Measurements from ENCODE around the gene CNTFR.
A peak's percentile ranks its signal among the peaks of the same experiment; 100 is the strongest.

CNTFR gene

GRCh38 chr9:34620061-34620994 lies 30.8 kb upstream of the CNTFR start, which contains the start of gene DCTN3:
TSS of gene DCTN3 (minus strand) at chr9:34620495. CDS start at chr9:34620464, 31 bp downstream.
- DNase-seq (ENCODE audit: low read depth in 2 of 2) = peak; percentile 78 to 82

GRCh38 chr9:34615132-34615531 lies 25.6 kb upstream of the CNTFR start:
- DNase-seq (ENCODE audit: low read depth in 2 of 2) = no peak

DNA sequence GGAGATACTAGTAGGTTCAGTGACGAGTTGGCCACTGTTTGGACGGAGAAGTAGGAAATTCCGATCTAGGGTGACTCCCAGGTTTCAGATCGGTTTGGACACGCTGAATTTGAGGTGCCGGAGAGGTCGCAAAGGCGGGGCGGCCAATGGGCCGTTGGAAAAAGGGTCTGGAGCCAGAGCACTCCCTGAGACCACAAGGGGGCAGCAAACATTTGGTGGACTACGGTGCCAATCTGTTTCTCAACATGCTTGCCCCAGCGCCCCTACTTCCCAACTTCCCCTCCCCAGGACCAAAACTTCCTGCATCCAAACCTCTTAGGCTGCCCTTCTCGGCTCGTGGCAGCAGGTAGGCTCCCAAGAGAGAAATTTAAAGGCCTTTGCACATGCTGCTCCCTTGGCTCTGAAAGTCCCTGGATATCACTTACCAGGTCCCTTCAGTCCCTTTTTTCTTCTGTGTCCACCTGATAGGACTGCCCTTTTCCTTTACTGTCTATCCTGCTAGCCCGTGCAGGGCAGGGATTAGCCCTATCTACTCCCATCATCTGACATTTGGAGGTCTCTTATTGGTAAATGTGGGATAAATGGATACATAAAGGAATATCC lies 23.4 kb upstream of the CNTFR start:
- peak; percentile 52 to 64 for DNase-seq (ENCODE audit: low read depth in 2 of 2)

- DNase-seq (ENCODE audit: low read depth in 2 of 2) = peak; percentile 77 to 78
Measured at GRCh38 chr9:34611811-34612787, 22.6 kb upstream of the CNTFR start, which contains the start of gene RPP25L. TSS of gene RPP25L (minus strand) at chr9:34612097. CDS start at chr9:34611296, 801 bp downstream.

DNA sequence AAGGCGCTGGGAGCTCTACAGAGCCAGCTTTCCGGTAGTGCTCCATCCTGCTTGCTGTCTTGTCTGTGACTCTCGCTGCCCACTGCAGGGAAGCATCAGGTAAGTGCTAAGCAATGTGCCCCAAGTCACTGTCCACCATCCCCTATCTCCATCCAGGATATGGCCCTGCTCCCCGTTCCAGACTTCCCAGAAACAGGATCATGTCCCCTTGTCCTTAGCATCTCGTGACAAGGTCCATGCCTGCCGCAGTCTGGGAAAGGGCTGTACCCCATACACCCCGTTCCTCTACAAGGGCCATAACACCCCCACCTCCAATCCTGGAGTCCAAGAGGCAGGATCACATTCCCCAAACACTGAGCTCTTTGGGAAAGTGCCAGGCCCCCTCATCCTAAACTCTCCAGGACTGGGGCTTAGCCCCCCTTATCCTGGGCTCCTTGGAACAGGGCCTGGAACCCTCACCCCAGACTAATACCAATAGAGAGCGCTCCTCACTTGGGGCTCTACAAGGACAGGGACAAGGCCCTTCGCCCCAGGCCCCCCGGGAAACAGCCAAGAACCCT lies 21.8 kb upstream of the CNTFR start:
- DNase-seq (ENCODE audit: low read depth in 2 of 2) = no peak

DNA sequence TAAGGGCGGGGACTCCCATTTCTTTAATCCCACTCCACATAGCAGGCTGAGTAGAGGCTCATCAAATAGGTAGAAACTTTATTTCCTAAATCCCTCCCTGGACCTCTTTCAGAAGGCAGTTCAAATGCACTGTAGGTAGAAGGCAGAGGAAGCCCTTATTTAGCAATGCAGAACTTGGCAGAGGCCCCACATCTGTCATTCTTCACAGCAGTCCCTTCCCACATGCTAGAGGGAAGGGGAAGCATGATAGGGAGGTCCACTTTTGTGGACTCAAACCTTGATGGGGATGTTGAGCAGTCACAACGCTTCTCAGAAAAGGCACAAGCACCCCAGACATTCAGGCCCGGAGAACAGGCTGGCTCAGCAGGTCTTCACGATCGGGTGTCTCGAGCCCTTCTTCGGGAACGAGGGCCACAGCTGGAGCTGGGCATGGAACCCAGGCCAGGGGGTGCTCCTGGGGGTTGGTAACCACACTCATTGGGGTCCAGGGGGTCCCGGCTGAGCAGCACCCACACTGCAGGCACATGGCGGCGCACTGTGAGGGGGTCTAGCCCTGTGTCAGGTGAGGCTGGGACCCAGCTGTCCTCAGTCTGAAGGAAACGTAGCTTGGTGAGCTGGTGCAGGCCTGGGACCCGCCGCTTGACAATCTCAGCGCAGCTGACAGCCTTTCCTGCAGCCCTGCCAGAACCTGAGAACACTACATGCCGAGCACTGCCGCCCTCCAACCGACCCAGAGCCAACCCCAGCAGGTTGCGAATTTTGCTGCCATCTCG lies 21.1 kb upstream of the CNTFR start:
- no peak for DNase-seq (ENCODE audit: low read depth in 2 of 2)

GRCh38 chr9:34607331-34607730 lies 17.8 kb upstream of the CNTFR start:
- no peak for DNase-seq (ENCODE audit: low read depth in 2 of 2)

- DNase-seq (ENCODE audit: low read depth in 2 of 2) = no peak
Measured at GRCh38 chr9:34606905-34607304, 17.4 kb upstream of the CNTFR start.

- DNase-seq (ENCODE audit: low read depth in 2 of 2) = no peak
Measured at GRCh38 chr9:34606190-34606589, 16.7 kb upstream of the CNTFR start.

GRCh38 chr9:34603610-34604231 lies 14.2 kb upstream of the CNTFR start:
- peak; percentile 62 to 66 for DNase-seq (ENCODE audit: low read depth in 2 of 2)

DNA sequence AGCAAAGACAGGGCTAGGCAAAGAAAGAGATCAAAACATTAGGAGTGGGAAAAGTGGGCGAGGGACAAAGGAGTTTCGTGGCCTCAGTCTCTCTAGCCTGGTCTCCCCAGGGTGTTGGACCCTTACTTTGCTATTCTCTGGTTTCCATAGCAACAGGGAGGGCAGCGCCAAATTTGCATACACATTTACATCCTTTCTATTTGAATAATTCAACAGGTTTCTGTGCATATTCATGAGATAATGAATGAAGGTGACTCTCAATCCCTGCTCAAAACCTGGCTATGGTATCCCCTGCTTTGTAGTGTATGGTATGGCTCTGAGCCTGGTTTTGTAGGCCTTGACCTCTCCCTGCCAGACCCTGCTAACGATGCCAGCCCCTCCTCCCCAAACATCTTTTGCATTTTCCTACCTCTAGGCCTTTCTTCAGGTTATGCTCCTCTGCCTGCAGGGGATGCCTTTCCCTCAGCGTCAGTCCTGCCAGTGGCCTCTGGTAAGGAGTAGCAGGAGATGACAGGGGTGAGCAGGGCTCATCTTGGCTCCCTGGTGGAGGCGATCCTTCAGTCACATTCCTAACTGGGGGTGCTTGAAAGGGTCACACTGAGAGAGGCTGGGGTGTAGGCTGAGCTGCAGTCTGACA lies 12.5 kb upstream of the CNTFR start:
- DNase-seq (ENCODE audit: low read depth in 2 of 2) = no peak

GRCh38 chr9:34600908-34601307 lies 11.4 kb upstream of the CNTFR start:
- DNase-seq (ENCODE audit: low read depth in 2 of 2) = no peak

DNA sequence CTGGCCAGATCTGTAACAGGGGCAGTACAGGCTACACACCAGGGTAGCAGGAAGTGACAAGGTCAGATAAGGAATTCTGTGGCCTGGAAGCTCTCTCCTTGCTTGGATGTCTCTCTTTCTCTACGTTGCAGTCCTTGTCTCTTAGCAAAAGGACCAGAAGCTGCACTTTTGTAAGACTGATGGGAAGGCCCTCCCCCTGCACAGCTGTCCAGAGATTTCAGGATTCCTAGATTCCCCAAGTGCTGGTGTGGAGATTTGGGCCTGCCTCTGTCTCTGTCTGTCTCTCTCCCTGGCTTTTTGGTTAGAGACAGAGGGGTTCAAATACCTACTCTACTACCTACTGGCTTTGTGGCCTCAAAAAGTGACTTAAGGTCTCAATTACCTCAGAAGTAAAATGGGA lies 10.0 kb upstream of the CNTFR start:
- DNase-seq (ENCODE audit: low read depth in 2 of 2) = no peak

GRCh38 chr9:34594177-34594576 lies 4.7 kb upstream of the CNTFR start:
- no peak for DNase-seq (ENCODE audit: low read depth in 2 of 2)

DNA sequence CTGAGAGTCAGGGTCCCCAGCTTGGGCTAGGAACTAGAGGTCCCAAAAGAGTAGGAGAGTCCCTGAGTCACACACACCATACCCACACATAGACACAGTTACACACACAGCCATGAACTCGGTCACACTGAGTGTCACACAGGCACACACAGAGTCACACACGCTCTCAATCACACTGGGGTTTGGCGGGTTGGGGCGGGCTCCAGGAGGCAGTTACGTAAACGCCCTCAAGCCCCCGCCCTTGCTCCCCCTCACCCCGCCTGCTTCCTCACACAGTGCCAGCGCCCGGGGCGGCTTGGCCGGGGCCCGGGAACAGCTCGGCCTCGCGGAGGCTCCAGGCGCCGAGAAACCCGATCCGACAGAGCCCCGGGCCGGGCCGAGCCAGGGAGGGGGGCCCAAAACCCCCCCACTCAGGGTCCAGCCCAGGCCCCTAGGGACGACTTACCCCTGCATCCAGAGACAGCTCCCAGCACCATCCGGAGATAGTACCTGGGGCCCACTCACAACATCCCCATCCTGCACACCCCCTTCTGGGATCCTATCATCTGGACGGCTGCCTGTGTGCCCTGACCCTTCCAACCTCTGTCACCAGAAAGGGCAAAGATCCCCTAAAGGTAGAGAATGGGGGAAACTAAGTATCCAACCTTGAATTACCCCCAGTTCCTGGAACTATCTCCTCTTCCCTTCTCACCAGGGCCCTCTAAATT lies 3.5 kb upstream of the CNTFR start:
- DNase-seq (ENCODE audit: low read depth in 2 of 2) = no peak

DNA sequence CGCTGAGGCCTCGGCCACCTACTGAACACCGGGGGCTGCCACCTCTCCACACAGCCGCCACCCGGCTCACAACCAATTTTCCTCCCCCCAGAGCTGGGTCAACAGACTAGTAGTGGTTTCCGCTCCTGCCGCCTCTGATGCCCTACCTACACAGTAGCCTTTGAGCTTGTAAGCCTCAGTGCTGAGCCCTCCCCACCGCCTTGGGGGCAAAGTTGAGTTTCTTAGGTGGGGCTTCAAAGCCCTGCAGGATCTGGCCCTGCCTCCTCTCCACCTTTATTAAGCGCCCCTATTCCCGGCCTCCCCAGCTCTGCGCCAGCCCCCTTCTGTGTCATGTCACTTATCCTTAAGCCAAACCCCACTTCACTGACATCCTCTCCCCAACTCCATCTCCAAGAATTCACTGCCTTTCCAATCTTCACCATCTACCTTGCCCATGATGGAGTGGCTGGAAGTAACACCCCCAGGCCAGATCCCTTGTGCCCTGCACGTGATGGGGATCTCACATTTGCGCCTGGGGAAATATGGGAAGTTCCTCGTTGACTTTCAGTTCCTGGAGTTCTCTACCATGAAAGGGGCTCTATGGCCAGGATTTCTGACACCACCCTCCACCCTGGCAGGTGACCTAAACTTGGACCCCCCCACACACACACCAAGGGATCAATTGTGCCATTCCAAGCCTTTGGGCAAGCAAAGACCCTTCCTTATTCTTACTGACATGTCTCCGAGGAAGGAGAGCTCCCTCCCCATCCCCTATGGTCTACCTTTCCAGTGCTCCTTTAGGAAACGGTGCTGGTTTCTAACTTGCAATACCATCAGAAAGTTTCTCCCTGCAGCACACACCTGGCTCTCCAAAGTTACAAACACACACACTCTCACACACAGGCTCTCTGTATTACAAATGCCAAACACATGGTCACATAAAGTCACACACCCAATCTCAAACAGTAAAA lies 2.7 kb upstream of the CNTFR start:
- no peak for DNase-seq (ENCODE audit: low read depth in 2 of 2)

DNA sequence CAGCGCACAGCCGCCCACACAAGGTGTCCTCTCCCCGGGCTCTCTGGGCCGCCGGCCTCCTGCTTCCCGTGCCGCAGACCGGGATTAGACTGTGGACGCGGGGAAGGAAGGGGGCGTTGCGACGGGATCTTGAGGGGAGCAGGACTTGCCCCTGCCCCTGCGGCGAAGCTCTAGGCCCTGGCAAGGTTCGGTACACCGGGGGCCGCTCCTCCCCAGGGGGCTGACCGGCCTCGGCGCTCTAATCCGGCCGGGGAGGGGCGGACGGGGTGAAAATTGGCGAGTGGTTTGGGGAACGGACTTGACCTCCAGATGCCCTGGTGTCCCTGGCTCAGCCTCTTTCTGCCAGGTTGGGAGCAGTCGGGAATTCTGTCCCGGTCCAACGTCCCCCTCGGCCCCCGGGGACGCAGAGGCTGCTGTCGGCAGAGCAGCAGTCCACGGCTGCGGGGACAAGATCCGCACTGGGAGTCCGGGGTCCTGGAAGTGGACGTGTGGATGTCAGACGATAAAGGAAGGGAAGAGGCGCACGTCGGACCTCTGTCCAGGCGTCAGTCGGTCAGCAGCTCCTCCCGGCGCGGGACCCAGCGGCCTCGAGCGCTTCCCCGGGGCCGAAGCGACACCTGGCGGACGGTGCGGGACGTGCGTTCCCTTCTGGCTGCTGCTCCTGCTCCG lies 1.9 kb upstream of the CNTFR start:
- DNase-seq (ENCODE audit: low read depth in 2 of 2) = peak; percentile 72 to 76
